Endothelial cell of umbilical vein (primary cell): ENCODE data around the gene LRRC8C. TPM values are rescaled to one million over a fixed set of nuclear protein-coding genes. Genes with fewer than 3 reads are reported as not detected.

Experiments used
- BruUV-seq: library from RNA; stranded (reverse); fragments of 400-500 nt; replicated peaks from 2 replicates; lab custom pipeline; 2021; lab: Mats Ljungman, UMichigan
- CTCF ChIA-PET: fragments of 300-600, 350-600 bp; sonication (Branson Sonifier 250); formaldehyde crosslinking; loops from one replicate; lab custom pipeline; 2021; ENCODE audit warnings: antibody characterized with exemption, inconsistent platforms; lab: Charles Lee
- POLR2A ChIA-PET: fragments of 300-600, 350-600 bp; sonication (Branson Sonifier 250); formaldehyde crosslinking; loops from one replicate; lab custom pipeline; 2021; ENCODE audit warnings: antibody characterized with exemption, inconsistent platforms; lab: Charles Lee
- DNase-seq: peaks from one replicate; pipeline ENCODE4 v3.0.0-alpha.2; 2011; ENCODE audit warnings: low read depth, low spot score
- FAIRE-seq: peaks from 2 replicates; lab custom pipeline; 2011; peaks lifted over from hg19 to GRCh38; lab: Jason Lieb, UNC
- H2AFZ ChIP-seq: 2 replicates; pipeline ENCODE4 v1.6.0; 2012; ENCODE audit warnings: low read depth, low read length, control low read depth, inconsistent platforms
- H3K27ac ChIP-seq: 2 replicates; pipeline ENCODE4 v1.5.1; 2011; ENCODE audit warnings: low read depth, mild to moderate bottlenecking, control low read depth, low read length, moderate library complexity; ENCODE audit not compliant: insufficient read depth
- H3K27me3 ChIP-seq, 2 experiments: 2 replicates each; pipeline versions ENCODE4 v1.6.0 to v1.6.1; 2011; ENCODE audit warnings: low read length in 2 of 2, mixed read lengths in 1 of 2; ENCODE audit not compliant: control insufficient read depth in 2 of 2, insufficient read depth in 2 of 2
- H3K36me3 ChIP-seq, 2 experiments: 2 replicates in 1 of 2; 3 replicates in 1 of 2; pipeline ENCODE4 v1.5.1; 2011; ENCODE audit warnings: low read length in 2 of 2, mild to moderate bottlenecking in 1 of 2, moderate library complexity in 1 of 2; ENCODE audit not compliant: control insufficient read depth in 2 of 2, insufficient read depth in 2 of 2; ENCODE audit errors: extremely low read depth in 1 of 2
- H3K4me1 ChIP-seq: 3 replicates; pipeline ENCODE4 v1.5.1; 2011; ENCODE audit warnings: mild to moderate bottlenecking, low read length; ENCODE audit not compliant: control insufficient read depth, insufficient read depth; ENCODE audit errors: extremely low read depth
- H3K4me2 ChIP-seq: 2 replicates; pipeline ENCODE4 v1.6.1; 2011; ENCODE audit warnings: low read length, control low read depth, mixed read lengths; ENCODE audit not compliant: insufficient read depth
- H3K4me3 ChIP-seq, 3 experiments: fragments of 200-600 bp in 1 of 3; sonication (generic), shearing (Covaris generic) in 1 of 3; replicated peaks in 1 of 3; 2 replicates each; pipeline ENCODE4 v1.5.1; 2011 to 2016; ENCODE audit warnings: control low read depth in 3 of 3, low read length in 3 of 3, mild to moderate bottlenecking in 2 of 3, inconsistent platforms in 1 of 3, low read depth in 1 of 3, moderate library complexity in 1 of 3; ENCODE audit not compliant: insufficient read depth in 1 of 3
- H3K79me2 ChIP-seq: 2 replicates; pipeline ENCODE4 v1.6.0; 2012; ENCODE audit warnings: low read length, inconsistent platforms; ENCODE audit not compliant: control insufficient read depth, insufficient read depth
- H3K9ac ChIP-seq: replicated peaks from 2 replicates; pipeline ENCODE3; 2011; ENCODE audit warnings: low read length, control low read depth; ENCODE audit not compliant: insufficient read depth; ENCODE audit errors: extremely low read depth
- H3K9me1 ChIP-seq: replicated peaks from 3 replicates; pipeline ENCODE4 v1.6.0; 2011; ENCODE audit warnings: mild to moderate bottlenecking, low read length; ENCODE audit not compliant: control insufficient read depth, insufficient read depth; ENCODE audit errors: extremely low read depth
- H3K9me3 ChIP-seq: replicated peaks from 2 replicates; pipeline ENCODE4 v1.5.1; 2012; ENCODE audit warnings: low read length, inconsistent platforms; ENCODE audit not compliant: control insufficient read depth, insufficient read depth
- H4K20me1 ChIP-seq: replicated peaks from 2 replicates; pipeline ENCODE3; 2011; ENCODE audit warnings: mild to moderate bottlenecking, low read length; ENCODE audit not compliant: control insufficient read depth, insufficient read depth; ENCODE audit errors: extremely low read depth
- EZH2 ChIP-seq: IDR thresholded peaks from 2 replicates; pipeline ENCODE4 v1.6.1; 2012; ENCODE audit warnings: borderline replicate concordance, low read depth, mild to moderate bottlenecking, moderate library complexity, low read length, inconsistent platforms; ENCODE audit not compliant: severe bottlenecking
- FOS ChIP-seq: IDR thresholded peaks from 2 replicates; pipeline ENCODE4 v1.6.1; 2011; ENCODE audit warnings: mild to moderate bottlenecking, low read length, moderate library complexity, borderline replicate concordance; ENCODE audit not compliant: insufficient read depth
- GATA2 ChIP-seq: IDR thresholded peaks from 2 replicates; pipeline ENCODE4 v1.7.0; 2011; ENCODE audit warnings: low read depth, mild to moderate bottlenecking, moderate library complexity, mixed read lengths, low read length; ENCODE audit not compliant: insufficient read length, insufficient read depth
- JUN ChIP-seq: IDR thresholded peaks from 2 replicates; pipeline ENCODE4 v1.6.1; 2011; ENCODE audit warnings: borderline replicate concordance, low read depth; ENCODE audit not compliant: insufficient read length, insufficient read depth
- MYC ChIP-seq: IDR thresholded peaks from one replicate; pipeline ENCODE4 v1.6.1; 2011; ENCODE audit warnings: mild to moderate bottlenecking, low read depth, low read length
- POLR2A ChIP-seq: IDR thresholded peaks from 2 replicates; pipeline ENCODE4 v1.6.1; 2012; ENCODE audit warnings: low read depth, mild to moderate bottlenecking, control low read depth, low read length
- POLR2AphosphoS5 ChIP-seq: IDR thresholded peaks from 2 replicates; pipeline ENCODE4 v1.6.1; 2012; ENCODE audit warnings: low read depth, mild to moderate bottlenecking, control low read depth, low read length, moderate library complexity; ENCODE audit not compliant: insufficient read depth
- dilution Hi-C: fragments of 300-500 bp; cut with MboI; formaldehyde crosslinking; loops from one replicate; pipeline ENCODE4 v1.15.0; 2019; ENCODE audit warnings: low sequenced_read_pairs; ENCODE audit not compliant: extremely low pct_ligation_motif_present
- intact Hi-C: fragments of 100-400 bp; cut with micrococcal nuclease; formaldehyde crosslinking; loops from one replicate; pipeline ENCODE4 v1.10.0; 2022
- polyA plus RNA-seq, 4 experiments: library from polyadenylated mRNA; depleted of rRNA in 3 of 4; stranded (reverse) in 3 of 4; unstranded in 1 of 4; fragments of >200 nt; gene quantifications; 2 replicates each; pipeline versions ENCODE4 v1.2.1 to v1.2.3, GENCODE V29; 2011 to 2012; ENCODE audit warnings: missing spikeins in 1 of 4
- total RNA-seq: library from RNA; stranded (reverse); gene quantifications from 2 replicates; pipeline ENCODE4 v1.2.3, GENCODE V29; 2021
- TF ChIP-seq, protein P1 (sequence below): IDR thresholded peaks from 2 replicates; pipeline ENCODE4 v1.6.1; 2011; ENCODE audit not compliant: insufficient read depth, insufficient read length
- TF ChIP-seq, protein P2 (sequence below), 2 donors: IDR thresholded peaks; 1 replicate in 1 of 2; 2 replicates in 1 of 2; pipeline ENCODE4 v1.5.1; 2011; ENCODE audit warnings: low read length in 2 of 2, mild to moderate bottlenecking in 2 of 2, moderate library complexity in 2 of 2, control low read depth in 1 of 2, inconsistent platforms in 1 of 2, low read depth in 1 of 2; ENCODE audit not compliant: insufficient read depth in 1 of 2; ENCODE audit errors: extremely low read depth in 1 of 2

Gene LRRC8C
- total and polyA plus RNA-seq, 2 donors (not counting 3 experiments of a cell fraction or from before 2014, with no cell fraction given), result 33.6 to 51.5 TPM

DNA sequence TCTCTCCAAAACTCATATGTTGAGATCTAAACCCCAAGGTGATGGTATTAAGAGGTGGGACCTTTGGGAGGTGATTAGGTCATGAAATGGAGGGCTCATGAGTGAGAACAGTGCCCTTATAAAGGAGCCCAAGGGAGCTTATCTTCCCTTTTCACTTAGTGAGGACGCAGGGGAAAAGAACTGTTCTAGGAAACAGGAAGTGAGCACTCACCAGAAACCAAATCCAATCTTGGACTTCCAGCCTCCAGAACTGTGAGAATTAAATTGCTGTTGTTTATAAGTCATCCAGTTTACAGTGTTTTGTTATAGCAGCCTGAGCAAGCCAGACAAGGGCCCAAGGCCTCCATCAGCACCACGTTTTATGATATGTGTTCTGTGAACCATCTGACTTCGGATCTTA is 127.6 kb downstream of the LRRC8C start:
- intact Hi-C loops, result no loop called here

More for the DNA sequence above, 127.6 kb downstream of the LRRC8C start:
- no peaks in the 10 kb centered on the region for H3K36me3 ChIP-seq
- no peaks in the 10 kb centered on the region for H3K9me3 ChIP-seq
- H3K4me2 ChIP-seq, result peak overlapping the region; percentile 14
- dilution Hi-C loops, result no loop called here
- H3K27ac ChIP-seq, result no peak overlapping the region
- H3K4me1 ChIP-seq, result peaks cover 60% of the 10 kb centered on the region
- POLR2A ChIA-PET, result no interaction called here
- peak; percentile 51 for DNase-seq
- CTCF ChIA-PET, result interaction anchor here (0.6 kb wide), 2 partner anchors 128 to 130 kb away, joined by 3 to 4 read pairs; partner anchors contain the start of gene LRRC8C
- no peaks in the 10 kb centered on the region for H3K9me1 ChIP-seq
- no peak overlapping the region for H3K4me3 ChIP-seq
- H2AFZ ChIP-seq, result peak overlapping the region; percentile 17
- no peaks in the 10 kb centered on the region for H3K27me3 ChIP-seq
- TF ChIP-seq FOS (no peak), GATA2 (no peak), EZH2 (no peak), POLR2AphosphoS5 (no peak), JUN (no peak), MYC (no peak), POLR2A (no peak)
- TF ChIP-seq, protein P1, sequence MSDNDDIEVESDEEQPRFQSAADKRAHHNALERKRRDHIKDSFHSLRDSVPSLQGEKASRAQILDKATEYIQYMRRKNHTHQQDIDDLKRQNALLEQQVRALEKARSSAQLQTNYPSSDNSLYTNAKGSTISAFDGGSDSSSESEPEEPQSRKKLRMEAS, result no peak
- TF ChIP-seq, protein P2, sequence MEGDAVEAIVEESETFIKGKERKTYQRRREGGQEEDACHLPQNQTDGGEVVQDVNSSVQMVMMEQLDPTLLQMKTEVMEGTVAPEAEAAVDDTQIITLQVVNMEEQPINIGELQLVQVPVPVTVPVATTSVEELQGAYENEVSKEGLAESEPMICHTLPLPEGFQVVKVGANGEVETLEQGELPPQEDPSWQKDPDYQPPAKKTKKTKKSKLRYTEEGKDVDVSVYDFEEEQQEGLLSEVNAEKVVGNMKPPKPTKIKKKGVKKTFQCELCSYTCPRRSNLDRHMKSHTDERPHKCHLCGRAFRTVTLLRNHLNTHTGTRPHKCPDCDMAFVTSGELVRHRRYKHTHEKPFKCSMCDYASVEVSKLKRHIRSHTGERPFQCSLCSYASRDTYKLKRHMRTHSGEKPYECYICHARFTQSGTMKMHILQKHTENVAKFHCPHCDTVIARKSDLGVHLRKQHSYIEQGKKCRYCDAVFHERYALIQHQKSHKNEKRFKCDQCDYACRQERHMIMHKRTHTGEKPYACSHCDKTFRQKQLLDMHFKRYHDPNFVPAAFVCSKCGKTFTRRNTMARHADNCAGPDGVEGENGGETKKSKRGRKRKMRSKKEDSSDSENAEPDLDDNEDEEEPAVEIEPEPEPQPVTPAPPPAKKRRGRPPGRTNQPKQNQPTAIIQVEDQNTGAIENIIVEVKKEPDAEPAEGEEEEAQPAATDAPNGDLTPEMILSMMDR (IDR thresholded peaks at IDR 0.05; ENCODE audit: extremely low read depth in 1 of 2, insufficient read depth in 1 of 2, low read depth in 1 of 2, low read length in 2 of 2), result no peak
- no peak overlapping the region for H3K9ac ChIP-seq
- H3K79me2 ChIP-seq, result no peaks in the 10 kb centered on the region
- H4K20me1 ChIP-seq, result no peaks in the 10 kb centered on the region
- BruUV-seq, result no TSS peak
- FAIRE-seq, result peak; percentile 69
